Stomach (tissue), 9 donors: Measurements from ENCODE around the gene AUTS2. TPM values are rescaled to one million over a fixed set of nuclear protein-coding genes. Genes with fewer than 3 reads are reported as not detected.

Source experiments
- DNase-seq, 2 donors: peaks; one replicate each; pipeline versions ENCODE4 v3.0.0 to v3.0.0-alpha.2; 2013 to 2019
- H3K27ac ChIP-seq, 5 donors: fragments of 200-600 bp in 4 of 5; sonication (generic) in 4 of 5; one replicate each; pipeline ENCODE4 v1.5.1; 2013 to 2019; ENCODE audit warnings: mild to moderate bottlenecking in 1 of 5, moderate library complexity in 1 of 5
- H3K27me3 ChIP-seq, 3 donors: fragments of 200-600 bp; sonication (generic); one replicate each; pipeline ENCODE4 v1.5.1; 2017 to 2019; ENCODE audit warnings: mixed run types in 1 of 3
- H3K36me3 ChIP-seq, 4 donors: fragments of 200-600 bp; sonication (generic); 1 replicate in 3 of 4; 2 replicates in 1 of 4; pipeline ENCODE4 v1.5.1; 2016 to 2019
- H3K4me1 ChIP-seq, 4 donors: fragments of 200-600 bp; sonication (generic); one replicate each; pipeline ENCODE4 v1.5.1; 2016 to 2019
- H3K4me3 ChIP-seq, 4 donors: fragments of 200-600 bp; sonication (generic) in 3 of 4; one replicate each; pipeline ENCODE4 v1.5.1; 2016 to 2019; ENCODE audit warnings: mild to moderate bottlenecking in 1 of 4
- H3K9me3 ChIP-seq, 4 donors: fragments of 200-600 bp; sonication (generic); one replicate each; pipeline ENCODE4 v1.5.1; 2016 to 2019
- EP300 ChIP-seq: sonication (generic); formaldehyde crosslinking; IDR thresholded peaks from one replicate; pipeline ENCODE4 v1.6.1; 2017; ENCODE audit warnings: antibody characterized with exemption
- POLR2A ChIP-seq, 4 donors: fragments of 450-650 bp; IDR thresholded peaks; one replicate each; pipeline ENCODE4 v1.6.1; 2016; ENCODE audit warnings: antibody characterized with exemption in 4 of 4, control low read depth in 2 of 4, mild to moderate bottlenecking in 1 of 4, moderate library complexity in 1 of 4
- POLR2AphosphoS5 ChIP-seq, 3 donors: sonication (generic); formaldehyde crosslinking; IDR thresholded peaks; one replicate each; pipeline ENCODE4 v1.6.1; 2016; ENCODE audit warnings: antibody characterized with exemption in 3 of 3
- WGBS, 5 donors: extraction: QIAGEN DNeasy Blood & Tissue Kit in 3 of 5; methylation state at CpG; one replicate each; pipeline versions ENCODE4 v1.1.5 to v1.1.7; 2013 to 2018; 5-methylcytosine and 5-hydroxymethylcytosine counted together
- intact Hi-C: fragments of 100-400 bp; cut with DNase I; formaldehyde crosslinking; loops from one replicate; pipeline ENCODE4 v1.15.1; 2023; ENCODE audit warnings: low total_unique reads
- polyA plus RNA-seq, 3 donors: library from polyadenylated mRNA; stranded (reverse); fragments of 200-250 nt; gene quantifications; one replicate each; pipeline ENCODE4 v1.2.3, GENCODE V29; 2013
- total RNA-seq, 5 donors: library from RNA; depleted of rRNA; stranded (reverse); fragments of >200 nt; gene quantifications; one replicate each; pipeline versions ENCODE4 v1.1.0 to v1.2.3, GENCODE V29; 2014 to 2016
- TF ChIP-seq, protein P1 (sequence below), 7 experiments: fragments of 450-650 bp in 4 of 7; fragments of 200-600 bp in 3 of 7; sonication (generic) in 3 of 7; IDR thresholded peaks; one replicate each; pipeline ENCODE4 v1.5.1; 2016 to 2019; ENCODE audit warnings: antibody characterized with exemption in 7 of 7, control low read depth in 2 of 7, mild to moderate bottlenecking in 1 of 7
- donor health status: healthy with polysubstance abuse.
- donor health status: Bipolar disorder and iron deficiency.
- donor health status: healthy.

AUTS2 gene
- total and polyA plus RNA-seq, 8 donors, result 3.8 to 90.3 (median 38.1) TPM

DNA sequence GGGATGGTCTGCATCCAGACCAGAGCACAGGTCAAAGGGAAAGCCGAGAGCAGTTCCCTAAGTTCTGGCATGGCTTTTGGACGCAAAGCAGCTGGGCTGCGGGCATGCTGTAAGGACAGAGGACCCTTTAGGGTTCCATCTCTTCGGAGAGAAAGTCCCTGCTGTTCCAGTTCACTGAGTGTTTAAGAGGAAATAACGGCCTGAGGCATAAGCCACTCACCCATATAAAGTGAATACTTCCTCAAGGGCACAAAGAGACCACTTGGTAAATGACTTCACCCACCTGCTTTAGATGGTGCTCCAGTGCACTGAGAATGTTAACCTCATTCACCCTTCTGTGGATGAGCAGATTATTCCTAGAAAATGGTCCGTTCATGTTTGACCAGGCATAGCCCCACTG lies 946.9 kb downstream of the AUTS2 start:
- DNase-seq, result no peak
- intact Hi-C loops, result no loop called here
- H3K27me3 ChIP-seq, result no peaks in the 10 kb centered on the region
- peaks cover 0 to 7% (median 0%) of the 10 kb centered on the region in 4 donors for H3K9me3 ChIP-seq
- H3K4me1 ChIP-seq, result no peaks in the 10 kb centered on the region
- no peak overlapping the region for H3K4me3 ChIP-seq
- 80 to 96% (median 90%) methylated on average over 6 of the region's 6 CpGs for WGBS, 5 donors
- H3K27ac ChIP-seq, result no peak overlapping the region
- TF ChIP-seq POLR2A (IDR thresholded peaks at IDR 0.05), result no peak
- TF ChIP-seq, protein P1, sequence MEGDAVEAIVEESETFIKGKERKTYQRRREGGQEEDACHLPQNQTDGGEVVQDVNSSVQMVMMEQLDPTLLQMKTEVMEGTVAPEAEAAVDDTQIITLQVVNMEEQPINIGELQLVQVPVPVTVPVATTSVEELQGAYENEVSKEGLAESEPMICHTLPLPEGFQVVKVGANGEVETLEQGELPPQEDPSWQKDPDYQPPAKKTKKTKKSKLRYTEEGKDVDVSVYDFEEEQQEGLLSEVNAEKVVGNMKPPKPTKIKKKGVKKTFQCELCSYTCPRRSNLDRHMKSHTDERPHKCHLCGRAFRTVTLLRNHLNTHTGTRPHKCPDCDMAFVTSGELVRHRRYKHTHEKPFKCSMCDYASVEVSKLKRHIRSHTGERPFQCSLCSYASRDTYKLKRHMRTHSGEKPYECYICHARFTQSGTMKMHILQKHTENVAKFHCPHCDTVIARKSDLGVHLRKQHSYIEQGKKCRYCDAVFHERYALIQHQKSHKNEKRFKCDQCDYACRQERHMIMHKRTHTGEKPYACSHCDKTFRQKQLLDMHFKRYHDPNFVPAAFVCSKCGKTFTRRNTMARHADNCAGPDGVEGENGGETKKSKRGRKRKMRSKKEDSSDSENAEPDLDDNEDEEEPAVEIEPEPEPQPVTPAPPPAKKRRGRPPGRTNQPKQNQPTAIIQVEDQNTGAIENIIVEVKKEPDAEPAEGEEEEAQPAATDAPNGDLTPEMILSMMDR (IDR thresholded peaks at IDR 0.05), result no peak
- TF ChIP-seq EP300, result no peak
- TF ChIP-seq POLR2AphosphoS5 (IDR thresholded peaks at IDR 0.05), result no peak
- H3K36me3 ChIP-seq, result no peaks in the 10 kb centered on the region

DNA sequence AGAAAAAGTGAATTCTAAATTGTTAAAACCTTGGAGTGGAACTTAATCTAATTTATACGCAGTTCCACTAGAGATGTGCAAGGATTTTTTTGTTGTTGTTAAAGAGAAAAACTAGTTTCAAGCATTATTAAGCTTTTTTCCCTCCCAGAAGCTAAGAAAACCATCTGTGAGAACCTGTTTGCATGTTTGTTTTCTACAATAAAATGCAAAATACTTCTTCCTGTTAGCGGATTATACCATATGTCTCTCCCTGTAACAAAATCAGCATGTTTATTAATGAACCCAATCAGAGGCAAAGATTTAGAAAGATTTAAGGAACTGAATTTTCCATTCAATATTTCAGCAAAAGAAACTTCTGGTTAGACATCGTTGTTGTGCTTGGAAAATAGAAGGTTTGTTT lies 953.9 kb downstream of the AUTS2 start:
- no peak overlapping the region for H3K27ac ChIP-seq
- peaks cover 0 to 5% (median 0%) of the 10 kb centered on the region in 4 donors for H3K9me3 ChIP-seq
- intact Hi-C loops, result no loop called here
- H3K4me3 ChIP-seq, result no peak overlapping the region
- H3K36me3 ChIP-seq, result no peaks in the 10 kb centered on the region
- 62 to 85% (median 75%) methylated on average over 3 of the region's 3 CpGs for WGBS, 5 donors
- H3K27me3 ChIP-seq, result no peaks in the 10 kb centered on the region
- TF ChIP-seq POLR2AphosphoS5 (IDR thresholded peaks at IDR 0.05) (no peak), POLR2A (IDR thresholded peaks at IDR 0.05) (no peak), EP300 (no peak)
- TF ChIP-seq, protein P1 (IDR thresholded peaks at IDR 0.05), result no peak
- DNase-seq, result no peak
- H3K4me1 ChIP-seq, result peaks cover 0 to 3% (median 0%) of the 10 kb centered on the region in 4 donors

DNA sequence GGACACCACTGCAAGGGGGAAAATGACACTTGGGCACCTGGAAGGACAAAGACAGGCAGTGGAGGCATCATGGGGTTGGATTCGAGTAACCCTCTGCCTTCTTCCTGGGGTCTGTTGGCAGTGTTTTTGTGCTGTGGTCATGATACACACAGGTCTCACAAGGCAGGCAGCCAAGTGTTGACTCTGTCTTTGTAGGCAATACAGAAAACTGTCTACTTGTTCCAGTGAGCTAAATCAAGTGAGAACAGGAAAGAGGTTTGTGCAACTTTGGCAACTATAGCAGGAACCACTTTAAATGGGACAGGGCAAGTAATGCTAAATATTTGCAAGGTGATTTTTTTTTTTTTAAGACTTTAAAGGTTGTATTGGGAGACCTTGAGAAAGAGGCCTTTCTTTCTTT lies 955.1 kb downstream of the AUTS2 start:
- Histone ChIP-seq H3K9me3 (no peaks in the 10 kb centered on the region), H3K27me3 (no peaks in the 10 kb centered on the region), H3K4me3 (no peak overlapping the region), H3K27ac (no peak overlapping the region), H3K4me1 (peaks cover 0 to 3% (median 0%) of the 10 kb centered on the region in 4 donors), H3K36me3 (no peaks in the 10 kb centered on the region)
- WGBS, 5 donors, result 21 to 61% (median 40%) methylated on average over 1 of the region's 1 CpG
- peak in 1 of 2 donors; percentile 35 for DNase-seq
- TF ChIP-seq POLR2AphosphoS5 (IDR thresholded peaks at IDR 0.05), result no peak
- TF ChIP-seq, protein P1 (IDR thresholded peaks at IDR 0.05), result no peak
- TF ChIP-seq POLR2A (IDR thresholded peaks at IDR 0.05), result no peak
- no peak for TF ChIP-seq EP300
- intact Hi-C loops, result no loop called here

DNA sequence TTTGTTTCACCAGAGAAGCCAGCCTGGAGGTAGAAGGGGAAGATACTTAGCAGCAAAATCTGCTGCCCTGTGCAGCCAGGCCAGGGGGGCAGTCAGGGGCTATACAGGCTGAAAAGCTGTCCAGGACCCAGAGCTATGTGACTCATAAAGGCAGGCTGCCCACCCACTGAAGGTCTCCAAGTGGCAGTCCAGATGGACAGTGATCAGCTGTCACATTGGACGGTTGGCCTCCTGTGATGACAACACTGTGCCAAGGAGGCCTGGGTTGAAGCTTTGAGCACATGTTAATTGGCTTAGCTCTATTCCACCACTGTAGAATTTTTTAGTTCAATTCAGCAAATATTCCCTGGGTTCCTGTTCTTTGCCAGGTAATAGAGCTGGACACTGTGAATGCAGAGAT lies 956.4 kb downstream of the AUTS2 start:
- peaks cover 0 to 3% (median 0%) of the 10 kb centered on the region in 4 donors for H3K4me1 ChIP-seq
- no peak overlapping the region for H3K4me3 ChIP-seq
- TF ChIP-seq POLR2AphosphoS5 (IDR thresholded peaks at IDR 0.05) (no peak), POLR2A (IDR thresholded peaks at IDR 0.05) (no peak), EP300 (no peak)
- TF ChIP-seq, protein P1 (IDR thresholded peaks at IDR 0.05), result no peak
- no peak overlapping the region for H3K27ac ChIP-seq
- intact Hi-C loops, result no loop called here
- no peaks in the 10 kb centered on the region for H3K9me3 ChIP-seq
- no peak for DNase-seq
- no peaks in the 10 kb centered on the region for H3K36me3 ChIP-seq
- no peaks in the 10 kb centered on the region for H3K27me3 ChIP-seq
- WGBS, 5 donors, result 86 to 96% (median 93%) methylated on average over 1 of the region's 1 CpG
